HTR-8/SVneo (cell line): ENCODE results near the gene LRRC30.

ENCODE experiments used
- DNase-seq: peaks from one replicate; pipeline ENCODE4 v3.0.0; 2011; ENCODE audit warnings: low spot score, mixed read lengths; ENCODE audit not compliant: insufficient read length
- FAIRE-seq: peaks from 2 replicates; lab custom pipeline; 2011; peaks lifted over from hg19 to GRCh38; lab: Jason Lieb, UNC

The LRRC30 gene

GRCh38 chr18:7236072-7236471 lies 5.2 kb downstream of the LRRC30 start:
- FAIRE-seq = no peak
- DNase-seq = no peak

- no peak for FAIRE-seq
- DNase-seq = no peak
Measured at GRCh38 chr18:7236933-7237332, 6.0 kb downstream of the LRRC30 start.

DNA sequence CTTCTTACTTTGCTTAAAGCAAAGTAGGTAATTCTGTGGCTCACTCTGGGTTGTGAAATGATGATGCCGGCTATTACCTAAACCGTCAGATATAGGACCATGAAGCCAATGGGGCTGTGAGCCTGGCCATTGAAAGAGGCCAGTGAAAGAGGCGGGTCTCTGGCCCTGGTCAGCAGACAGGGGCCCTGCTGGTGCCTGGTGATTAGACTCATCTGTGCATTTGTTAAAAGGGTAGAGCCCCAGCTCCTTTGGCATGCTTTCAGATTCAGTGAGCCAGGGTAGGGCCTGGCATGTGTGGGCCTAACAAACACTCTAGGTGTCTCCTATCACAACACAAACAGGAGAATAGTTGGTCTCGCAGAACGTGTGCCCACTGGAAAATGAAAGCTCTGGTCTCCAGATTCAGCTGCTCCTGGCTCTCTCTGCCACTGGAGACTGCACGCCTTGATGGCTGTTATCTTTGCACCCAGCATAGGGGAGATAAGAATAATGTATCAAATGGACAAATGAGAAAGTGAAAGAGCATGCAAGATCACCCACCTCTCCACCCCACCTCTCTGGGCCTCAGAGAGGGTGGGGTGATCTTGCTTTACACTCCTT lies 6.9 kb downstream of the LRRC30 start:
- FAIRE-seq (no peak), DNase-seq (no peak)

GRCh38 chr18:7242926-7243325 lies 12.0 kb downstream of the LRRC30 start:
- FAIRE-seq = no peak
- DNase-seq = no peak

- FAIRE-seq (no peak), DNase-seq (no peak)
Measured at GRCh38 chr18:7248877-7249276, 18.0 kb downstream of the LRRC30 start.

DNA sequence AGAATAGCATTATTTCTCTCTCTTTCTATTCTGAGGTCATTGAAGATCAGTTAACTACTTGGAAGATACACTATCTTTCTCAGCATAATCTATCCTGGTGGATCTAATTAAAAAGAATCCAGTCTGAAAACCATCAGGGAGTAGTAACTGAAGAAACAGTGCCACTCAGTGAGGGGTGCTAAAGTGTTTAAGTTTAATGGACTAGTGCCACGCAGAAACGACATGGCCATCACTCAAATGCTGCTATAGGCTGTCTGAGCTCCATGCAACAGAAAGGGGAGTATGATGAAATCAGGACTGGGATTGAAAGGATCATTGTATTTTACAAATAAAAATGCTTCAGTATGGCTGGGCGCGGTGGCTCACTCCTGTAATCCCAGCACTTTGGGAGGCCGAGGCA lies 23.3 kb downstream of the LRRC30 start:
- DNase-seq (no peak), FAIRE-seq (no peak)

DNA sequence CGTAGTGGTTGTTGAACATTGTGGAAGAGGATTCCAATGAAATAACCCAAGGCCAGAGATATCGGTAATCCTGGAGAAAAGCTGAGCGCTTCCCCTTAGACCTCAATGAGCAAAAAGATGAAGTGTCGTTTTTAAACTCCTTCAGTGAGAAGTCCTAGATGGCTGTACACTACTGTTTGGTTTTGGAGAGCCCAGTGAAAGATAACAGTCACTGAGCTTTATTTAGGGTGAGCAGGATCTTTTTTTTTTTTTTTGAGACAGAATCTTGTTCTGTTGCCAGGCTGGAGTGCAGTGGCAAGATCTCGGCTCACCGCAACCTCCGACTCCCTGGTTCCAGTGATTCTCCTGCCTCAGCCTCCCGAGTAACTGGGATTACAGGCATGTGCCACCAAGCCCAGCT lies 24.2 kb downstream of the LRRC30 start:
- DNase-seq = no peak
- FAIRE-seq = no peak

- FAIRE-seq (no peak), DNase-seq (no peak)
Measured at GRCh38 chr18:7255643-7256042, 24.8 kb downstream of the LRRC30 start.

DNA sequence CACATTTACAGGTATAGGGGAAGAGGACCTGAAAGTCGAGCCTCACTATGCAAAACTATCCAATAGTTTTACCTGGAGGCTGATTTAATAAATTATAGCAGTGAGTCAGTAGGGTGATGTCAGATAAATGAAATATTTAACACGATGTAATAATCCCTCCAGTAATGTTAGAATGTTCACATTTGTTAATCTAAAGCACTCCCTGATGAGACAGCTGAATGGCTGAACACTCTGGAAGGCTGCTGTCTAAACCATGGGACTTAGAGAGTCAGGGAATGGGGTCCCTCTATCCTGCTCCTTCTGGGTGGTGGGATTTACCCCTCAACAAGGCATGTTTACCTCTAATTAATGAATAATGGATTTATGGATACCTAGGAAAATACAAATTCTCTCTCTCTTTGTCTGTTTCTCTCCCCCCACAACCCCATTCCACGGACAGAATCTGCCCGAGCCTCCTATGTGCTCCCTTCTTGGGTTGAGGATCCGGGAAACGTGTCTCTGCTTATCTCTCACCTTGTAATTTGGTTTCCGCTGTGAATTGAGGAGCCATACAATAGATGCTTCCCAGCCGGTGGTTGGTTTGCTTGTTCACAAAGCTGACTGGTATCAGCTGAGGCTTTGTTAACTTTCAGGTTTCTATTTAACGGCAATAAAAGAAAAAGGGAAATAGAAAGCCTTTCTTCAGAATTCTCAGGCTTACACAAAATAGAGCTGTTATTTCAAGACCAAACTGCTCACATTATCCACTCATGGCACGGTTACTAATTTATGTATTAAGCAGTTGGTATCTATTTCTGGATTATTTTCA lies 25.9 kb downstream of the LRRC30 start:
- FAIRE-seq = no peak
- no peak for DNase-seq

DNA sequence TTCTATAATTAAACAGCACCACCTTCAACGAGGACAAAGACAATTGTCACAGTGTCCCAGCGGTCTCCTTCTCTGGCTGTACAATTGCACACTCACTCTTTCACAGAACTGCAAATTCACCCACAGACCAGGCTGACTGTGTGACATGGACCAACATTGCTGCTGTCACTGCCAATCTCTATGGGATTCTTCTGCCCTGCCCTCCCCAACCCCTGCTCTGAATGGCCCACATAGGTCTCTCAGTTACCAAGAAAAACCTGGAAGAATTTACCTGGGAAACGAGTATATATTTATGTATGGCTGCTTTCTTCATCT lies 26.5 kb downstream of the LRRC30 start:
- no peak for FAIRE-seq

GRCh38 chr18:7259475-7259874 lies 28.6 kb downstream of the LRRC30 start:
- DNase-seq = no peak
- no peak for FAIRE-seq

More for the DNA sequence above, 26.5 kb downstream of the LRRC30 start:
- no peak for DNase-seq

DNA sequence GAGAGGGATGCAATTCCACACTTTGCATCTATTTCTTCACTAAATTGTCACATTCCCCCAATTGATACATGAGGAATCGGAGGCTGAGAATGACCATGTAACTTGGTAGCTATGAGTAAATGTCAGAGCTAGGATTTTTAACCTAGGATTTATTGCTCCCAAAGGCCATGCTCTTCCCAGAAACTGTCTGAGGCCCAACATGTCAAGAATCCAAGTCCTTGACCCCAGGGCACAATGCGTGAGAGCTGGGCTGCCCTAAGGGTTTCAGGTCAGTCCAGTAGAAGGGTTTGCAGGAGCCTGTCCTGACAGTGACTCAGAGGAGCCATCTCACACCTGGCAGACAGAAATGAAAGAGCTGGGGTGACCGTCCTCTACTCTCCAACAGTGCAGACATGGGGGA lies 30.3 kb downstream of the LRRC30 start:
- FAIRE-seq = no peak
- no peak for DNase-seq

DNA sequence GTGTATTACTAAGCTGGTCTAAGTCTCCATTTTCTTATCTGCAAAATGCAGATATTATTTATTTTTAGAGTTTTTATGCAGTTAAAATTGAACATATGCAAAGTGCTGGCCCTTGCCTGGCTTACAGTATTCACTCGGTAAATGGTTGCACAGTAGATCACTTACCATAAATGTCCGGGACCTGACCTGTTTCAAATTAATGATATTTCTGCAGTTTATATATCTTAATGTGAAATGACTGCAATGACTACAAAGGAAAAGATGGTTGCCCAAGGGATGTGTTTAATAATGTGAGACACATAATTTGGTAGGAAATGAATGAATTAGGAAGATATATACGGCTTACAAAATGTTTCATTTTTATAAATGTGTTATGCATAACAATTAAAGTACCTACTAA lies 37.1 kb downstream of the LRRC30 start:
- FAIRE-seq = no peak

GRCh38 chr18:7269942-7270341 lies 39.1 kb downstream of the LRRC30 start:
- FAIRE-seq (no peak), DNase-seq (no peak)

More for the DNA sequence above, 37.1 kb downstream of the LRRC30 start:
- no peak for DNase-seq

- DNase-seq (peak; percentile 55), FAIRE-seq (no peak)
Measured at GRCh38 chr18:7272311-7273049, 41.6 kb downstream of the LRRC30 start.

GRCh38 chr18:7273301-7273921 lies 42.5 kb downstream of the LRRC30 start:
- FAIRE-seq = peak; percentile 59
- DNase-seq = peak; percentile 45

DNA sequence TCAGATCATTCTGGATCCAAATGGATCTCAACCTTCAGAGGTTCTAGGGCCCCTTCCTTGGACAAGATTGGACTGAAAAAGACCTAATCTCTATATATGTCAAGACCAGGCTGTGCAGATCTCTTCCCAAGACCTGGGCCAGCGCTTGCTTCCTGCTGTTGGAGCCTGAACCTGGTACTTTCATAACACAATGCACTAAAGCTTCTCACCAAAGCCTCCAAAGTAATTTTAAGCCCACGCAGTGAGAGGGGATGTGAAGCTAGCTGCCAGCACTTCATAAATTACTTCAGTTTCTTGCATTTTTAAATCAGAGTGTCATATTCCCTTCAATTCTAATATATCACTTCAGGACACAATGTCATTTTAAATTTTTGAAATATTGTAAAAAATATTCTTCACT lies 50.7 kb downstream of the LRRC30 start:
- DNase-seq = no peak
- no peak for FAIRE-seq
